ENCODE results near the gene PDLIM3.
"Not testable (repeated sequence)": the region's sequence is repeated elsewhere in the genome, so short reads cannot be mapped to it uniquely, and the experiment has no call there.

The PDLIM3 gene

DNA sequence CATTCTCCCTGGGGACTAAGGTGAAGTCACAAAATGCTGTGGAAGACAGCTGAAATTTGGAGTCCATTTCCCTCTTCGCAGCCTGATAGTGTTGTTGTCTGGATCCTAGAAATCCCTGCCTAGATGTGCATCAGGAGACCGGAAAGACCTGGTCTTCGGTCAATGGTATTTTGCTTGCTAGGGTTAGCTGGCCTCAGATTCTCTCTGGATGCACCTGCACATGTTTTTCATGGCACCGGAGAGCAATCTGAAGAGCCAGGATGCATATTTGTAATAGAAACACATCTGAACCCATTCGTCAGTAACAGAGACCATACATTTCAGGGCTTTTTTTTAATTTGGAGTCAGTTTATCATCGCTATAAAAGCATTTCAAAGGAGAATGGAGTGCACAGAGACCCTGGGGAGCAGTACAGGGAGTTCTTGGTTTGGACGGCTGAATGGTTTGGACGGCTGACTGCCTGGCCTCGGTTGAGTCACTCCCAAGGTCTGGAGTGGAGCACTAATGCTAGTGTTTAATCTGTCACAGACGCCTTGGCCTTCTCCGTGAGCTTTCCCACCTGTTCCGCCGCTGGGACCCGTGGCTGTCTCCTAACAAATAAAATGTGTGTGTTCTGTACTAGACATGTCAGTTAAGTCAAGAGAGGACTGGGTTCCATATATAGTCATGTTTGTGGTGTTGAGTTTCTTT, 7.5 kb upstream of the PDLIM3 start:
- H3K36me3 ChIP-seq (ENCODE audit: insufficient read depth, low read length) = no peaks in the 10 kb centered on the region
- no peak overlapping the region for H2AFZ ChIP-seq (ENCODE audit: low read depth, low read length)
- no peaks in the 10 kb centered on the region for H3K27me3 ChIP-seq (ENCODE audit: insufficient read depth, low read length)

DNA sequence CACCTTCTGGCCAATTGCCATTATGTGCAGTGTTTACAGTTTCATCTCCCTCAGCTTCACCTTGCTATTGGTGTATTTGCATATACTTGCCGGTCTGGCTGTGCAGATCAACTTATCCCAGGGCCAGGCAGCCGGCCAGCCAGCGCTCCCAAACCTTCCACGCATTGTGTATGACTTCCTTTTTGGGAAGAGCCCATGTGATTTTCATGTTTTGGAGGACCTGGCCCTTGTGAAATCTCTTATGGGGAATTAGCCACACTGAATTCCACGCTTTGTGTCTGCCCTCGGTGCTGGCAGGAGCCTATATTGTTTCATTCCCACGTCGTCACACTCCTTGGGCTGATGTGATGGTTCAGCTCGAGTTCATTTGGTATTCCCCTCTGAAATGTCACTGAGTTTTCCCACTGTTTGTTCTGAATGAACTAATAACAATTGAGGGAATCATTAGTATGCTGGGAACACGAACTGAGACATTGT, 6.0 kb upstream of the PDLIM3 start:
- Histone ChIP-seq H2AFZ (ENCODE audit: low read depth, low read length) (peak overlapping the region; percentile 2), H3K4me1 (ENCODE audit: insufficient read depth, low read length) (peaks cover 38% of the 10 kb centered on the region), H3K27me3 (ENCODE audit: insufficient read depth, low read length) (peaks cover 2% of the 10 kb centered on the region), H3K36me3 (ENCODE audit: insufficient read depth, low read length) (no peaks in the 10 kb centered on the region), H3K4me3 (ENCODE audit: low read length) (peak overlapping the region; percentile 10), H3K9me3 (ENCODE audit: low read length) (peaks cover 4% of the 10 kb centered on the region)

More for the DNA sequence above, 7.5 kb upstream of the PDLIM3 start:
- H3K4me1 ChIP-seq (ENCODE audit: insufficient read depth, low read length) = peaks cover 37% of the 10 kb centered on the region
- H3K4me3 ChIP-seq (ENCODE audit: low read length) = no peak overlapping the region
- H3K9me3 ChIP-seq (ENCODE audit: low read length) = peaks cover 4% of the 10 kb centered on the region

DNA sequence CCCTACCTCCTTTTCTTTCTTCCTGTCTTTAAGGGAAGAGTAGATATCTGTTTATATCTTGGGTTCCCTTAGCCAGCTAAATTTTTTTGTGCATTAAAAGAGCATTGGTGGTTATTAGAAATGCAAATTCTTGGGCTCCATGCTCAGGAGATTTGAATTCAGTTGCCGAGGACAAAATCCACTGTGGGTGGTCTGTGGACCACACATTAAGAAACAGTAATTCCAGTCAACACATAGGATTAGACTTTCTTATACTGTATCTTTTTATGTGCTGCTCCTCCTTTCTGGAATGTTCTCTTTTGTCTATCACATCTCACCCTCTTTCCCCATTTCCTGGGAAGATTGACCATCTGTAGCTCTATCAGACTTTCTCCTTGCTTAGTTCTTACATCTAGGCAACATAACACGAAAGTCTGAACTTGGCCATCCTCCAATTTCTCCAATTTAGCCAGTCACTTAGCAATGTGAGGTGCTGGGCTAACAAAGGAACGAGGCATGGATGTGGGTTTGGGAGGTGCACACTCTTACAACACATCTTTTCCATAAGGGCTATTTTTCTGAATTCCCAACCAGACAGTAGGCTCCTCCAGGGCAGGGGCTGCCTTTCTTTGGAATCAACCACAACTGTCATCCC, 5.3 kb upstream of the PDLIM3 start:
- Histone ChIP-seq H2AFZ (ENCODE audit: low read depth, low read length) (peak overlapping the region; percentile 2), H3K4me3 (ENCODE audit: low read length) (peak overlapping the region; percentile 10), H3K27me3 (ENCODE audit: insufficient read depth, low read length) (peaks cover 7% of the 10 kb centered on the region), H3K36me3 (ENCODE audit: insufficient read depth, low read length) (no peaks in the 10 kb centered on the region), H3K9me3 (ENCODE audit: low read length) (peaks cover 4% of the 10 kb centered on the region), H3K4me1 (ENCODE audit: insufficient read depth, low read length) (peaks cover 41% of the 10 kb centered on the region)

DNA sequence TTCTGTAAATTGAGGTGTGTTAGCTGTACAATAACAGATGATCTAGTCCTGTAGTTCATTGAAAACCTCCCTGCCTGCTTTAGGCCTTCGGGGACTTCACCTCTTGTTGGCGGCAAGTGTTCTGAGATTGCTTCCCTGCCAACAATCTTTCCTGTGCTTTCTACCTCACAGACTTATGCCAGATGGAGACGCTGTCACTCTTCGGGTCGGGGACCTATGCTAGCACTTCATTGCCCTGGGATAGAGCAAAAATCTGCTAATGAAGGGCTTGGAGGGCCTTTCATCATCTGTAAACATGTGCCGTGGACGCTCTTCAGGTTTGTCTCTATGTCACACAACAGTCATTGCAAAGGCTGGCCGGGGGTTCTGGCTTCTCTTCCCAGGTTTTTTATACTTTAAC, 4.7 kb upstream of the PDLIM3 start:
- Histone ChIP-seq H3K4me1 (ENCODE audit: insufficient read depth, low read length) (peaks cover 42% of the 10 kb centered on the region), H3K27me3 (ENCODE audit: insufficient read depth, low read length) (peaks cover 7% of the 10 kb centered on the region), H3K4me3 (ENCODE audit: low read length) (no peak overlapping the region), H3K36me3 (ENCODE audit: insufficient read depth, low read length) (no peaks in the 10 kb centered on the region), H3K9me3 (ENCODE audit: low read length) (peaks cover 2% of the 10 kb centered on the region), H2AFZ (ENCODE audit: low read depth, low read length) (no peak overlapping the region)

DNA sequence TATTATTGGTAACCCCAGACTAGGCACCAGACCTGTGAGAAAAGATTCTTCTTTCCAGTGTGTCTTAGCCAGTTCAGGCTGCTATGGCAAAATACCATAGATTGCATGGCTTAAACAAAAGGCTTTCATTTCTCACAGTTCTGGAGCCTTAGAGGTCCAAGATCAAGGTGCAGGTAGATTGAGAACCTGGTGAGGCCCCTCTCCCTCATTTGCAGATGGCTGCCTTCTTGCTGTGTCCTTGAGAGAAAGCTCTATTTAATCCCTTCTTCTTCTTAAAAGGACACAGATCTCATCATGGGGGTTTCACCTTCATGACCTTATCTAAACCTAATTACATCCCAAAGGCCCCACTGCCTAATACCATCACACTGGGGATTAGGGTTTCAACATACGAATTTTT, 3.5 kb upstream of the PDLIM3 start:
- no peak overlapping the region for H2AFZ ChIP-seq (ENCODE audit: low read depth, low read length)
- no peaks in the 10 kb centered on the region for H3K36me3 ChIP-seq (ENCODE audit: insufficient read depth, low read length)
- H3K4me1 ChIP-seq (ENCODE audit: insufficient read depth, low read length) = peaks cover 46% of the 10 kb centered on the region
- H3K4me3 ChIP-seq (ENCODE audit: low read length) = no peak overlapping the region
- H3K27me3 ChIP-seq (ENCODE audit: insufficient read depth, low read length) = peaks cover 10% of the 10 kb centered on the region
- no peaks in the 10 kb centered on the region for H3K9me3 ChIP-seq (ENCODE audit: low read length)

DNA sequence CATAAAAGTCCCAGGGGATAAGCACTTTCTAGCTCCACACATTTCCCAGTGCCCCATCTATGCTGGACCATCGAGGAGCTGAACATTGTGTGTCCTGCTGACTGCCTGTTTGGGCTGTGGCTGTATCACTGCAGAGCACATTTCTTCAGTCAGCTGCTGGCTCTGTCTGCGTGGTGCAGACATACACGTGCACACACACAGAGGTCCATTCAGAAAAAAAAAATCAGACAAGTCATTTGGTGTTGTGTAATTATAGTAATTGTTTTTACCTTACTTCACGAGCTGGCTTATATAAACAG, 1.1 kb upstream of the PDLIM3 start:
- H3K4me1 ChIP-seq (ENCODE audit: insufficient read depth, low read length) = peaks cover 34% of the 10 kb centered on the region
- H3K27me3 ChIP-seq (ENCODE audit: insufficient read depth, low read length) = peaks cover 17% of the 10 kb centered on the region
- H3K4me3 ChIP-seq (ENCODE audit: low read length) = no peak overlapping the region
- no peaks in the 10 kb centered on the region for H3K9me3 ChIP-seq (ENCODE audit: low read length)
- H3K36me3 ChIP-seq (ENCODE audit: insufficient read depth, low read length) = no peaks in the 10 kb centered on the region
- H2AFZ ChIP-seq (ENCODE audit: low read depth, low read length) = no peak overlapping the region

DNA sequence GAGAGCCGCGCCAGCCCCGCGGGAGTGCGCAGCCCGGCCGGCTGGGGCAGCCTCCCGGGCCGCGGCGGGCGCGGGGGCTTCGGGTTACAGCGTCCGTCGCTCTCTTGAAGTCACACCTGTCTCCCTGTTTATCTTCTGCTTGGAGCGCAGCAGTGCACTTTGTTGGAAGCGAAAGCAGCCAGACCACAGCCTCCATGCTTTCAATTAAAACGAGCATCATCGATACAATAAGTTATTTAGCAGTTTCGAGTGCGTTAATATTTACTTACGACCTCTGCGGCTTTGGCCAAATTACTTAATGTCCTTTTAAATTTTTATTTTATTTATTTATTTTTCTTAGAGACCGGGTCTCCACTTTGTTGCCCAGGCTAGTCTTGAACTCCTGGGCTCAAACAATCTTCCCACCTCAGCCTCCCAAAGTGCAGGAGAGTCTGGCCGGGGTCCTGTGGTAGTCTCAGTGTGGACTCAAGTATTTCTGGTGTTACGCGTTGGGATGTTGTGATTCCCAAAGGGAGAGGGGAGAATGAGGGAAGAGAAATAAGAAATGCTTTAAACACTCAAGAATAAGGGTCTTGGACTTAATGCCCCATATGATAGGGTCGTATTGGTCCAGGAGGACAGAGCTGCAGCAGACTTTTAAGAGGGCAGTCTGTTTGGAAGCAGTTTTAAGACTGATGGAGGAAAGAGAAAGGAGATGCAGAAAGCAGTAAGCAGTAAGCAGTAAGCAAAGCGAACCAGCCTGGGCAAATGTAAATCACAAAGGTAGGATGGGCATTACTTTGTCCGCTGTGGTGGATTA, 504 bp upstream of the PDLIM3 start:
- Histone ChIP-seq H2AFZ (ENCODE audit: low read depth, low read length) (peak overlapping the region; percentile 92), H3K4me3 (ENCODE audit: low read length) (peak overlapping the region; percentile 51), H3K4me1 (ENCODE audit: insufficient read depth, low read length) (peaks cover 28% of the 10 kb centered on the region), H3K27me3 (ENCODE audit: insufficient read depth, low read length) (peaks cover 17% of the 10 kb centered on the region), H3K9me3 (ENCODE audit: low read length) (no peaks in the 10 kb centered on the region), H3K36me3 (ENCODE audit: insufficient read depth, low read length) (no peaks in the 10 kb centered on the region)

DNA sequence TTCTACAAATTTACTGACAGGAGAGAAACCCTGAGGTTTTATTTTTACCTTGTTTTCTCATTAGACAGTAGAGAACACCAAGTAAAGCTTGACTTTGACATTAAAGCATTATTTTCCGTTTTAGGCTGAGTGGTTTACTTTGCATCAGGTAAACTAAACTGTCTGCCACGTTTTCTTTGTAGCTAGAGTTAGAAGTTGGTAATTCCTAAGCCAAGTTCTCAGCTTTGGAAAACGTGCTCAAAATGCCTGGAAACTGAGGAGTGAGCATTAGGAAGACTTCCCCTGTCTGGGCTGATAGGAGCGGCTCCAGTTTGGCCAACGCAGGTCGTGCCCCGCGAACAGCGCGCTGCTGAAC, 819 bp downstream of the PDLIM3 start:
- Histone ChIP-seq H3K4me3 (ENCODE audit: low read length) (peak overlapping the region; percentile 51), H3K27me3 (ENCODE audit: insufficient read depth, low read length) (peaks cover 21% of the 10 kb centered on the region), H3K36me3 (ENCODE audit: insufficient read depth, low read length) (no peaks in the 10 kb centered on the region), H3K4me1 (ENCODE audit: insufficient read depth, low read length) (peaks cover 15% of the 10 kb centered on the region), H3K9me3 (ENCODE audit: low read length) (no peaks in the 10 kb centered on the region), H2AFZ (ENCODE audit: low read depth, low read length) (peak overlapping the region; percentile 92)

DNA sequence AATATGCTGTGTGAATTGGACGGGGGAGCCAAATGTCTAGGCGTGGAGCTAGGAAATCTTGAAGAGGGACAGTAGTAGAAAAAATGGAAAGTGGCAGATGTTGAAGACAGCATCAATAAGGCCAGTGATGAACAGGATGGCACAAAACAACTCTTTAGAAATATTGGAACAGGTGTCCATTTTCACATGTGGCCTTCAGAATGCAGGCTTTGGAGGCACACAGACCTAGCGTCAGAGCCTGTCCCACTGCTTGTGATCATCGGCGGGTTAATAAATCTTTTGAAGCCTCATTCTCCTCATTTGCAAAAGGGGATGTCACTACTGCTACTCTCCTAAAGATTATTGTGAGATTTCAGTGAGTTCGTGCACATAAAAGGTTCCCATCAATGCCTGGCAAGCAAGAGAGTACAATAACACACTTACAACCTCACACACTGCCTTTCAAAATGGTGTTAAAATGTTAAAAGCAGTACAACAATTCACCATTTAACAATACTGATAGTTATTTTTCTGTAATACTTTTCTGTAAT, 2.4 kb downstream of the PDLIM3 start:
- Histone ChIP-seq H3K4me1 (ENCODE audit: insufficient read depth, low read length) (peaks cover 9% of the 10 kb centered on the region), H2AFZ (ENCODE audit: low read depth, low read length) (no peak overlapping the region), H3K9me3 (ENCODE audit: low read length) (no peaks in the 10 kb centered on the region), H3K27me3 (ENCODE audit: insufficient read depth, low read length) (peaks cover 24% of the 10 kb centered on the region), H3K4me3 (ENCODE audit: low read length) (no peak overlapping the region), H3K36me3 (ENCODE audit: insufficient read depth, low read length) (no peaks in the 10 kb centered on the region)

DNA sequence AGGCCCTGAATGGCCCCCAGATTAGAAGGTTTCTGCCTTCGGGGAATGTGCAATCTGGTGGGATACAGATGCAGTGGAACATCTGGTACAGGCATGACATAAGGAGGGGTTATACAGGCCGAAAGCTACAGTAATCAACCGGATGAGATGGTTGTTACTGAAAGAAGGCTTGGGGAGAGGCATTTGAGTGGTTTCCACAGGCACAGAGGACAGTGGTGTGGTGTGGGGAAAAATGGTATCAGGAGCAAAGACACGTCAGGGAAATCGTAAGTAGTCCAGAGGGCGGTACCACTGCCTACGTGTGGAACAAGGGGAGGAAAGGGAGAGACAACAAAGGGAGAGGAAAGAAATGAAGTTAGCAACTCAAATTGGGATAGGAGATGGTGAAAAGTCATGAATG, 3.0 kb downstream of the PDLIM3 start:
- Histone ChIP-seq H3K4me3 (ENCODE audit: low read length) (no peak overlapping the region), H3K9me3 (ENCODE audit: low read length) (no peaks in the 10 kb centered on the region), H3K4me1 (ENCODE audit: insufficient read depth, low read length) (peaks cover 9% of the 10 kb centered on the region), H3K36me3 (ENCODE audit: insufficient read depth, low read length) (no peaks in the 10 kb centered on the region), H2AFZ (ENCODE audit: low read depth, low read length) (no peak overlapping the region), H3K27me3 (ENCODE audit: insufficient read depth, low read length) (peaks cover 24% of the 10 kb centered on the region)

DNA sequence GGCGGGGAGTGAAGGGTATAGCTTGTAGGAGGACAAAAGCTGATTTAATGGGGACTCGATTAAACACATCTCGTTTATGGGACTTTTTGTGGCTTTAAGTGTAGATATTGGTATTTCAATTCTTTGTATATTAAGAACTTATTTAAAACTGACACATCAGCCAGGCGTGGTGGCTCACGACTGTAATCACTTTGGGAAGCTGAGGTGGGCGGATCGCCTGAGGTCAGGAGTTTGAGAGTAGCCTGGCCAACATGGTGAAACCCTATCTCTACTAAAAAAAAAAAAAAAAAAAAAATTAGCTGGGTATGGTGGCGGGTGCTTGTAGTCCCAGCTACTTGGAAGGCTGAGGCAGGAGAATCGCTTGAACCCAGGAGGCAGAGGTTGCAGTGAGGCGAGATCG, 3.7 kb downstream of the PDLIM3 start:
- not testable (repeated sequence) for H3K36me3 ChIP-seq (ENCODE audit: insufficient read depth, low read length); H3K4me3 ChIP-seq (ENCODE audit: low read length); H3K4me1 ChIP-seq (ENCODE audit: insufficient read depth, low read length); H2AFZ ChIP-seq (ENCODE audit: low read depth, low read length); H3K9me3 ChIP-seq (ENCODE audit: low read length)
- H3K27me3 ChIP-seq (ENCODE audit: insufficient read depth, low read length) = peaks cover 27% of the 10 kb centered on the region

DNA sequence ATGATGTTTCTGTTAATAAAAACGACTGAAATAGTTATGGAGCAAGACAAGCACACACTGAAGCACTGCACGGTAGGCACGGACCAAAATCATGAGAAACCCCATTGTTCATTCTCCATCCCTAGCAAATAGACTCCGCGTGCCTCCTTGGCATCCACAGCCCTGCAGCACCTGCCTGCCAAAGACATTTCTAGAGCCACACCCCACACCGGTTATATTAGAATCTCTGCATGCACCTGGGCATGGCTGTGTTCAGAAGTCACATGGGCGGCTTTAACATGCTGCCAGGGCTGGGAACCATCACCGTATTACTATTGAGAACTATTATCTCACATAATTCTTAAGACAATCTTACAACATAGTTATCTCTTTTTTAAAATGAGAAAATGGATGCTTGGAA, 5.9 kb downstream of the PDLIM3 start:
- Histone ChIP-seq H2AFZ (ENCODE audit: low read depth, low read length) (no peak overlapping the region), H3K9me3 (ENCODE audit: low read length) (peaks cover 4% of the 10 kb centered on the region), H3K27me3 (ENCODE audit: insufficient read depth, low read length) (peaks cover 23% of the 10 kb centered on the region), H3K36me3 (ENCODE audit: insufficient read depth, low read length) (no peaks in the 10 kb centered on the region), H3K4me1 (ENCODE audit: insufficient read depth, low read length) (no peaks in the 10 kb centered on the region), H3K4me3 (ENCODE audit: low read length) (no peak overlapping the region)

All from neuron (in vitro differentiated cells).